NCI-H526 treated with DMSO at 0.1 percent for 48 hours (cell line): ENCODE measurements around the gene EIF5A2.

Experiments used
- DNase-seq: peaks from one replicate; lab custom pipeline; 2025; lab: John Stamatoyannopoulos, UW

EIF5A2 gene

GRCh38 chr3:170852324-170852723 lies 56.1 kb downstream of the EIF5A2 start:
- DNase-seq, result no peak

GRCh38 chr3:170848292-170848917 lies 60.0 kb downstream of the EIF5A2 start:
- no peak for DNase-seq

- DNase-seq, result no peak
Observed at GRCh38 chr3:170844377-170844776, 64.1 kb downstream of the EIF5A2 start.

GRCh38 chr3:170840291-170840859 lies 68.1 kb downstream of the EIF5A2 start:
- no peak for DNase-seq

GRCh38 chr3:170839518-170840100 lies 68.8 kb downstream of the EIF5A2 start:
- no peak for DNase-seq
